Mesendoderm (in vitro differentiated cells): Measurements from ENCODE around the gene TUBB4A.

Experiments
- DNase-seq: peaks from one replicate; pipeline ENCODE4 v3.0.0; 2013
- H2AK5ac ChIP-seq: 2 replicates; pipeline ENCODE4 v1.6.1; 2013; ENCODE audit warnings: low read length, inconsistent platforms
- H2BK120ac ChIP-seq: 2 replicates; pipeline ENCODE4 v1.6.1; 2013; ENCODE audit warnings: low read depth, mild to moderate bottlenecking, low read length, moderate library complexity, mixed read lengths
- H2BK15ac ChIP-seq: replicated peaks from 2 replicates; pipeline ENCODE4 v1.6.1; 2013; ENCODE audit warnings: low read depth, mild to moderate bottlenecking, moderate library complexity
- H2BK5ac ChIP-seq: 2 replicates; pipeline ENCODE4 v1.6.1; 2013; ENCODE audit warnings: low read length, inconsistent platforms
- H3K18ac ChIP-seq: 2 replicates; pipeline ENCODE4 v1.6.1; 2013; ENCODE audit warnings: mild to moderate bottlenecking, low read length, mixed read lengths
- H3K23ac ChIP-seq: one replicate; pipeline ENCODE4 v1.6.1; 2013; ENCODE audit warnings: low read length
- H3K27ac ChIP-seq: 2 replicates; pipeline ENCODE4 v1.5.1; 2013; ENCODE audit warnings: low read depth, mild to moderate bottlenecking, inconsistent platforms, low read length, moderate library complexity
- H3K27me3 ChIP-seq: 2 replicates; pipeline ENCODE4 v1.6.1; 2013; ENCODE audit warnings: low read length, control low read depth, mild to moderate bottlenecking, inconsistent platforms; ENCODE audit not compliant: insufficient read depth, poor library complexity
- H3K36me3 ChIP-seq: 2 replicates; pipeline ENCODE4 v1.6.1; 2013; ENCODE audit warnings: low read length, inconsistent platforms; ENCODE audit not compliant: control insufficient read depth, insufficient read depth
- H3K4ac ChIP-seq: one replicate; pipeline ENCODE4 v1.6.1; 2013; ENCODE audit warnings: low read depth, mild to moderate bottlenecking, low read length, moderate library complexity
- H3K4me1 ChIP-seq: 2 replicates; pipeline ENCODE4 v1.6.1; 2013; ENCODE audit warnings: low read depth, low read length, inconsistent platforms; ENCODE audit not compliant: control insufficient read depth
- H3K4me2 ChIP-seq: 2 replicates; pipeline ENCODE4 v1.6.1; 2013; ENCODE audit warnings: low read length
- H3K4me3 ChIP-seq: 2 replicates; pipeline ENCODE4 v1.5.1; 2013; ENCODE audit warnings: mild to moderate bottlenecking, low read length
- H3K56ac ChIP-seq: one replicate; pipeline ENCODE4 v1.6.1; 2013; ENCODE audit warnings: low read length
- H3K79me1 ChIP-seq: 2 replicates; pipeline ENCODE4 v1.6.1; 2013; ENCODE audit warnings: low read length, inconsistent platforms
- H3K79me2 ChIP-seq: 2 replicates; pipeline ENCODE4 v1.6.1; 2013; ENCODE audit warnings: mild to moderate bottlenecking, low read length; ENCODE audit not compliant: control insufficient read depth, insufficient read depth
- H3K9ac ChIP-seq: 2 replicates; pipeline ENCODE4 v1.6.1; 2013; ENCODE audit warnings: low read length, inconsistent platforms
- H4K5ac ChIP-seq: one replicate; pipeline ENCODE4 v1.6.1; 2013; ENCODE audit warnings: low read length
- H4K8ac ChIP-seq: one replicate; pipeline ENCODE4 v1.6.1; 2013; ENCODE audit warnings: low read depth, mild to moderate bottlenecking, control low read depth, low read length, moderate library complexity
- WGBS: extraction: QIAGEN DNeasy Blood & Tissue Kit; methylation state at CpG from one replicate; pipeline ENCODE4 v1.1.7; 2013; ENCODE audit warnings: low lambda C conversion rate, missing lambda C conversion rate; ENCODE audit not compliant: insufficient coverage; ENCODE audit errors: extremely low coverage; 5-methylcytosine and 5-hydroxymethylcytosine counted together

Gene TUBB4A

DNA sequence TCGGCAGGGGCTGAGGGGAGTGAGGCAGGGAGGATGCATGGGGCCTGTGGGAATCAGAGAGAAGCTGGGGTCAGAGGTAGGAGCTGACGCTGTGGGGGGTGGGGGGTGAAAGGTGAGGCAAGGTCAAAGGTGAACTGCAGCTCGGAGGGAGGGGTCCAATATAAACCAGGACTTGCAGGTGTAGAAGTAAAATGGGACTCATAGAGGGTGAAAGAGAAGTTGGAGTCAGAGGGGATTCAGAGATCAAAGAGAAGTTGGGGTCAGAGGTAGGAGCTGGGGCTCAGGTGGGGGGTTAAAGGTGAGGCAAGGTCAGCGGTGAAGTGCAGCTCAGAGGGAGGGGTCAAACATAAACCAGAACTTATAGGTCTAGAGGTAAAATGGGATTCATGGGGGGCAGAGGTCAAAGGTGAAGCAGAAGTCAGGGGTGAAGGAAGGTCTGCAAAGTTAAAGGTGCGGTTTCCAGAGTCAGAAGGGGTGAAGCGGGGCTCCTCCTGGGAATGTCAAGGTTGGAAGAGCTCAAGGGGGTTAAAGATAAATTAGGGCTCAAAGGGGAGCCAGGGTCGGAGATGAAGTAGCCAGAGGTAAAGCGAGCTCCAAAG lies 7.6 kb downstream of the TUBB4A start:
- no peak overlapping the region for H3K4me3 ChIP-seq
- H3K4me2 ChIP-seq = no peak overlapping the region
- H3K79me2 ChIP-seq = no peaks in the 10 kb centered on the region
- H3K27me3 ChIP-seq = no peaks in the 10 kb centered on the region
- H3K36me3 ChIP-seq = no peaks in the 10 kb centered on the region
- no peak for DNase-seq
- H3K56ac ChIP-seq = no peak overlapping the region
- no peak overlapping the region for H4K8ac ChIP-seq
- WGBS = no CpG with 5 or more reads among the region's 8 CpGs
- H3K18ac ChIP-seq = no peak overlapping the region
- no peaks in the 10 kb centered on the region for H3K4me1 ChIP-seq
- no peak overlapping the region for H3K4ac ChIP-seq
- no peak overlapping the region for H3K27ac ChIP-seq
- no peak overlapping the region for H2AK5ac ChIP-seq
- no peak overlapping the region for H2BK5ac ChIP-seq
- no peak overlapping the region for H3K23ac ChIP-seq
- no peak overlapping the region for H2BK15ac ChIP-seq
- no peaks in the 10 kb centered on the region for H3K79me1 ChIP-seq
- H2BK120ac ChIP-seq = no peak overlapping the region
- H3K9ac ChIP-seq = no peak overlapping the region
- H4K5ac ChIP-seq = no peak overlapping the region

DNA sequence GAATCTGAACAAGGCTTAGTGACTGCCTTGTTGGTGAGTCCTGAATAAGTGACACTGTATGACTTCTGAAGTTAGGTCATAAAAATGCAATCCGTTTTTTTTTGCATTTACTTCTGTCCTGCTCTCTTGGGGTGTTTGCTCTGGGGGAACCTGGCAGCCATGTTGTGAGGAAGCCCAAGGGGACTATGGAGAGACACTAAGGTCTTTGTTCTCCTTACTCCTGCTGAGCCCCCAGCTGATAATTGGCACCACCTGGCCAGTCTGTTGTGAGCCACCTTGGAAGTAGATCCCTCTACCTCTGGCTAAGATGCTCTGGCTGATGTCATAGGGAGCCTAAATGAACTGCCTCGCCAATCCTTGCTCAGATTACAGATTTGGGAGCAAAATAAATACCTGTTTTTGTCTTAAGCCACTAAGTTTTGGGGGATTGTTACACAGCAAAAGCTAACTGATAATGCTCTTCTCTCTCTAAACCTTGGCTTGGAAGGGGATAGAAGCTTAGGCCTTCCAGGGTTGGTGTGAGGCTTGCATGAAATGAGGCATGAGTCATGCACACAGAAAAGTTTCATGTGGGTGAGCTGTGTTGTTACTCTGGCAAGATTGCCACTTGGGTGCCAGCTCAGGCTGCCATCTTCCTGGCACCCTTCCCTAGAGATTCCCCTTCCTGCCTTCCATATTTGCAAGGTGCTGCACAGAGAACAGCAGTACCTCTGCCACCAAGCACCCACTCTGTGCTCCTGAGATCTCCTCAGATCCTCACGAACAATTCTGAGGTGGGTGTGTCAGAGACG lies 10.1 kb downstream of the TUBB4A start:
- Histone ChIP-seq H3K23ac (no peak overlapping the region), H3K27me3 (no peaks in the 10 kb centered on the region), H3K36me3 (no peaks in the 10 kb centered on the region), H3K4me2 (no peak overlapping the region), H3K79me2 (no peaks in the 10 kb centered on the region), H3K79me1 (no peaks in the 10 kb centered on the region), H3K56ac (no peak overlapping the region), H3K27ac (no peak overlapping the region), H3K9ac (no peak overlapping the region), H4K8ac (no peak overlapping the region), H2AK5ac (no peak overlapping the region), H2BK5ac (no peak overlapping the region), H3K18ac (no peak overlapping the region), H2BK120ac (no peak overlapping the region), H2BK15ac (no peak overlapping the region), H3K4me3 (no peak overlapping the region), H4K5ac (no peak overlapping the region), H3K4ac (no peak overlapping the region), H3K4me1 (no peaks in the 10 kb centered on the region)
- WGBS = no CpG with 5 or more reads among the region's 4 CpGs
- no peak for DNase-seq

DNA sequence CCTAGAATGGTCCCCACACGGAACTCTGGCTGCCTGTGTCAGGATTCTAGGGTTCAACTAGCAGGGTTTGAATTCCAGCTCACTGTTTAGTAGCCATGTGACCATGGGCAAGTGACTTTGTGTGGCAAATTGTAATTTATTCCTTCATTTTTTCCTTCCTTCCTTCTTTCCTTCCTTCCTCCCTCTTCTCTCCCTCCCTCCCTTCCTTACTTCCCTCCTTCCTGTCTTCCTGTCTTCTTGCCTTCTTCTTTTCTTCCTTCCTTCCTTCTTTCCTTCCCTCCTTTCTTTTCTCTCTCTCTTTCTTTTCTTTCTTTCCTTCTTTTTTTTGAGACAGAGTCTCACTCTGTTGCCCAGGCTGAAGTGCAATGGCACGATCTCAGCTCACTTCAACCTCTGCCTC lies 12.0 kb downstream of the TUBB4A start:
- Histone ChIP-seq H3K56ac (no peak overlapping the region), H3K4ac (no peak overlapping the region), H3K4me3 (no peak overlapping the region), H3K4me1 (no peaks in the 10 kb centered on the region), H3K27me3 (no peaks in the 10 kb centered on the region), H3K27ac (no peak overlapping the region), H4K8ac (no peak overlapping the region), H3K79me2 (no peaks in the 10 kb centered on the region), H2BK5ac (no peak overlapping the region), H3K79me1 (no peaks in the 10 kb centered on the region), H2AK5ac (no peak overlapping the region), H3K9ac (no peak overlapping the region), H3K4me2 (no peak overlapping the region), H3K18ac (no peak overlapping the region), H3K36me3 (no peaks in the 10 kb centered on the region), H4K5ac (no peak overlapping the region), H2BK120ac (no peak overlapping the region), H3K23ac (no peak overlapping the region), H2BK15ac (no peak overlapping the region)
- no peak for DNase-seq
- WGBS = no CpG with 5 or more reads among the region's 2 CpGs

DNA sequence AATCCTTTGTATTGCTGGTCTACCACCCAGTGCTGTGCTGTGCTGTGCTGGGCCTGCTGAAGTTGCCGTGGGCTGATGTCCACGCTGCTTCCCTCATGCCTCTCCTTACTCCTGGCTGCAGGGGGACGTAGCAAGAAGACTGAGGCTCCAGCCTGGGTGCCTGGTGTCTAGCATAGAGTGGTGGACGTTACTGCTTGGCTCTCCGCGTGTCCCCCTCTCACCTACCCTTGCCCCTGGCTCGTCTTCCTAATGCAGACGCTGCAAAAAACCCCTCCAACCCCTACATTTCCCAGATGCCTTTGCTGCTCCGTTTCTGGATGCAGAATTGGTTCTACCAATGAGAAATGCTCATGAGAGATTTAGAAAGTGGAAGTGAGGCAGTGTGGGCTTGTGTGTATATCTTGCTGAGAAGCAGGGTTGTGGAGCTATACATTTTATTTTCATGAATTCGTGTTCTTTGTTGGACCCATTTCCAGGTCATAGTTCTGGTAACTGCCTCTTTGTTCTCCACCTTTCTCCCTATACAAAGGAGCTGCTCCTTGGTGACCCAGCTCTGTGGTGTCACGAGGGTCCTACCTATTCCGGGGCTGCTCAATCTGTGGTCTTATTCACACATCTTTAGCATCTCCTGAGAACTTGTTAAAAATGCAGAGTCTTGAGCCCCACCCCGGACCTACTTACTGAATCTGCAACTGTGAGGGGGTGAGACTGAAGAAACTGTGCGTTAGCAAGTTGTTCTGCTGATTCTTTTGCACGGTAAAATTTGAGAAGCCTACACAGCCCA lies 12.6 kb downstream of the TUBB4A start:
- Histone ChIP-seq H2BK120ac (no peak overlapping the region), H2AK5ac (no peak overlapping the region), H2BK15ac (no peak overlapping the region), H3K79me1 (no peaks in the 10 kb centered on the region), H3K36me3 (no peaks in the 10 kb centered on the region), H3K56ac (no peak overlapping the region), H3K27ac (no peak overlapping the region), H3K9ac (no peak overlapping the region), H3K27me3 (no peaks in the 10 kb centered on the region), H3K4me3 (no peak overlapping the region), H4K8ac (no peak overlapping the region), H4K5ac (no peak overlapping the region), H3K4ac (no peak overlapping the region), H3K4me1 (no peaks in the 10 kb centered on the region), H3K23ac (no peak overlapping the region), H2BK5ac (no peak overlapping the region), H3K79me2 (no peaks in the 10 kb centered on the region), H3K4me2 (no peak overlapping the region), H3K18ac (no peak overlapping the region)
- DNase-seq = no peak
- WGBS = no CpG with 5 or more reads among the region's 15 CpGs

DNA sequence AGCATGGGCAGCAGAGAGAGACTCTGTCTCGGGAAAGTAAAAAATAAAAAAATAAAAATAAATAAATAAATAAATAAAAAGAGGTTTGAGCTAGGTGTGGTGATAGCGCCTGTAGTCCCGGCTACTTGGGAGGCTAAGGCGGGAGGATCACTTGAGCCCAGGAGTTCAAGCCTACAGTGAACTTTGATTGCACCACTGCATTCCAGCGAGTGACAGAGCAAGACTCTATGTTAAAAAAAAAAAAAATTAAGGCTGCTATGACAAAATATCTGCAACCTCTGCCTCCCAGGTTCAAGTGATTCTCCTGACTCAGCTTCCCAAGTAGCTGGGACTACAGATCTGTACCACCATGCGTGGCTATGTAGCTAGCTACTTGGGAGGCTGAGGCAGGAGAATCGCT lies 17.3 kb downstream of the TUBB4A start:
- Histone ChIP-seq H2BK15ac (no peak overlapping the region), H3K27me3 (no peaks in the 10 kb centered on the region), H3K18ac (no peak overlapping the region), H3K4me1 (no peaks in the 10 kb centered on the region), H3K56ac (no peak overlapping the region), H3K4ac (no peak overlapping the region), H3K36me3 (no peaks in the 10 kb centered on the region), H3K79me1 (no peaks in the 10 kb centered on the region), H3K4me3 (no peak overlapping the region), H3K27ac (no peak overlapping the region), H2BK120ac (no peak overlapping the region), H3K9ac (no peak overlapping the region), H2AK5ac (no peak overlapping the region), H4K5ac (no peak overlapping the region), H3K79me2 (no peaks in the 10 kb centered on the region), H2BK5ac (no peak overlapping the region), H4K8ac (no peak overlapping the region), H3K4me2 (no peak overlapping the region), H3K23ac (no peak overlapping the region)
- WGBS = no CpG with 5 or more reads among the region's 7 CpGs
- no peak for DNase-seq
